Measurements from ENCODE around the gene KCNK16. TPM values are rescaled to one million over a fixed set of nuclear protein-coding genes. Genes with fewer than 3 reads are reported as not detected.

KCNK16 gene
- total and polyA plus RNA-seq, 2 of the 13 experiments (the other 11 are each of a cell fraction or from before 2014, with no cell fraction given) = not detected

- no peak overlapping the region for H2AFZ ChIP-seq (ENCODE audit: low read length)
- TF ChIP-seq ZNF136 (CRISPR knock-in tag; IDR thresholded peaks at IDR 0.05; ENCODE audit: low read depth) = no peak
- TF ChIP-seq ZNF646 (CRISPR knock-in tag; IDR thresholded peaks at IDR 0.05) = no peak
- TF ChIP-seq ZMYM2 (CRISPR knock-in tag; IDR thresholded peaks at IDR 0.05) = no peak
- no peak for TF ChIP-seq ZNF512 (CRISPR knock-in tag; IDR thresholded peaks at IDR 0.05)
- no peak for TF ChIP-seq SRSF4 (IDR thresholded peaks at IDR 0.05; ENCODE audit: low read depth, low read length, poor library complexity, severe bottlenecking)
- no peak for TF ChIP-seq SRY (CRISPR knock-in tag; IDR thresholded peaks at IDR 0.05)
- no peak for TF ChIP-seq ETV5 (CRISPR knock-in tag; IDR thresholded peaks at IDR 0.05; ENCODE audit: borderline replicate concordance)
- no peak for TF ChIP-seq SMARCC2 (IDR thresholded peaks at IDR 0.05)
- TF ChIP-seq SYNCRIP (IDR thresholded peaks at IDR 0.05; ENCODE audit: insufficient read depth, low read depth, low read length) = no peak
- no peak for TF ChIP-seq NFE2L1 (CRISPR knock-in tag; IDR thresholded peaks at IDR 0.05; ENCODE audit: borderline replicate concordance)
- no peak for TF ChIP-seq TCF12 (IDR thresholded peaks at IDR 0.05)
- no peak for TF ChIP-seq TCF12 (CRISPR knock-in tag; IDR thresholded peaks at IDR 0.05)
Observed at GRCh38 chr6:39276379-39276995, 46.0 kb downstream of the KCNK16 start.

More at GRCh38 chr6:39276379-39276995, 46.0 kb downstream of the KCNK16 start:
- in situ Hi-C loops (cut with HindIII; ENCODE audit: extremely low pct_ligation_motif_present, low pct_unique_long_range_greater_than_20kb) = no loop called here
- Histone ChIP-seq H3K4me2 (ENCODE audit: low read depth, low read length) (no peak overlapping the region), H3K9me3 (ENCODE audit: low read length) (no peaks in the 10 kb centered on the region), H3K9ac (ENCODE audit: insufficient read depth, low read depth, low read length) (no peak overlapping the region), H4K20me1 (ENCODE audit: insufficient read depth, low read length) (no peaks in the 10 kb centered on the region), H3K79me2 (ENCODE audit: insufficient read depth, low read length) (no peaks in the 10 kb centered on the region), H3K27me3 (ENCODE audit: control insufficient read depth in 1 of 2, insufficient read depth in 2 of 2, low read length in 2 of 2) (peaks cover 0 to 5% of the 10 kb centered on the region in 2 experiments; a peak in 1 of 5 replicates), H3K36me3 (replicated peaks in 1 of 2; ENCODE audit: control insufficient read depth in 1 of 2, insufficient read depth in 2 of 2, low read length in 2 of 2) (no peaks in the 10 kb centered on the region), H3K27ac (ENCODE audit: extremely low read length, insufficient read depth, low read length) (no peak overlapping the region), H3K4me3 (replicated peaks in 1 of 3; ENCODE audit: insufficient read depth in 1 of 3, low read depth in 2 of 3, low read length in 3 of 3) (no peak overlapping the region), H3K4me1 (ENCODE audit: insufficient read depth, low read length) (no peaks in the 10 kb centered on the region)
- no peak for FAIRE-seq
- no TSS peak for BruUV-seq (replicated peaks)
- 61% methylated on average over 3 of the region's 3 CpGs for WGBS (ENCODE audit: low lambda C conversion rate)
- intact Hi-C loops (cut with micrococcal nuclease; ENCODE audit: unreplicated experiment) = no loop called here
- ATAC-seq = no peak
- ChIA-PET POLR2A (no interaction called here), CTCF (ENCODE audit: low intra/inter-chr PET ratio, low total read pairs) (no interaction called here)
- no peak for DNase-seq (ENCODE audit: low spot score)

All from HepG2 (cell line).